GM10248 (cell line): ENCODE results near the gene FGF2.
"Not testable (repeated sequence)": the region's sequence is repeated elsewhere in the genome, so short reads cannot be mapped to it uniquely, and the experiment has no call there.

ENCODE experiments used
- CTCF ChIA-PET: fragments of 300-600 bp; sonication (Branson Sonifier 250); formaldehyde crosslinking; extraction: SDS; loops from one replicate; lab custom pipeline; 2021; ENCODE audit warnings: antibody characterized with exemption; lab: Yijun Ruan, JAX
- POLR2A ChIA-PET: fragments of 350-650 bp; sonication (Branson Sonifier 250); formaldehyde crosslinking; extraction: SDS; loops from one replicate; lab custom pipeline; 2020; ENCODE audit warnings: antibody characterized with exemption; lab: Yijun Ruan, JAX
- DNase-seq: peaks from one replicate; pipeline ENCODE4 v3.0.0; 2012; ENCODE audit errors: extremely low spot score
- TF ChIP-seq, protein P1 (sequence below): IDR thresholded peaks from 2 replicates; pipeline ENCODE4 v1.5.1; 2012; ENCODE audit warnings: mild to moderate bottlenecking, low read depth; ENCODE audit errors: extremely low read depth, missing control alignments, control extremely low read depth

FGF2 gene

DNA sequence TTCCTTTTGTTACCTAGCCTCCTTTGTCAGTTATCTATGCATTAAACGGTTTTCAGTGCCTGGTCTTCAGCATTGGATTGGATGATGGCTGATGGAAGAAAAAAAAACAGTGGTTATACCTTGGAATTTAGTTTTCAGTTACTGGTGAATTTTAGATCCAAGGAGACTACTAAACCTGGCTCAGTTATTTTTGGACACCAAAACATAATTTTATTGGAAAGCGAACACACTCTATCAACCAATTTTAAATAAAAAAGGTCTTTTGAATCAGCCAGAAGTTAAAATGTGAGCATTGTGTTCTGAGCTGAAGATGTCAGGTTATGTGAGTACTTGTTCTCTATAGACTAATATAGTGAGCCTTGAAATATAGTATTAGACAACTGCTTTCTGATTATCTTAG, 32.1 kb downstream of the FGF2 start:
- ChIA-PET CTCF (interaction anchor here (1.5 kb wide), 1 partner anchor 13 kb away, joined by 3 read pairs; no protein-coding TSS in a partner anchor), POLR2A (no interaction called here)
- TF ChIP-seq, protein P1, sequence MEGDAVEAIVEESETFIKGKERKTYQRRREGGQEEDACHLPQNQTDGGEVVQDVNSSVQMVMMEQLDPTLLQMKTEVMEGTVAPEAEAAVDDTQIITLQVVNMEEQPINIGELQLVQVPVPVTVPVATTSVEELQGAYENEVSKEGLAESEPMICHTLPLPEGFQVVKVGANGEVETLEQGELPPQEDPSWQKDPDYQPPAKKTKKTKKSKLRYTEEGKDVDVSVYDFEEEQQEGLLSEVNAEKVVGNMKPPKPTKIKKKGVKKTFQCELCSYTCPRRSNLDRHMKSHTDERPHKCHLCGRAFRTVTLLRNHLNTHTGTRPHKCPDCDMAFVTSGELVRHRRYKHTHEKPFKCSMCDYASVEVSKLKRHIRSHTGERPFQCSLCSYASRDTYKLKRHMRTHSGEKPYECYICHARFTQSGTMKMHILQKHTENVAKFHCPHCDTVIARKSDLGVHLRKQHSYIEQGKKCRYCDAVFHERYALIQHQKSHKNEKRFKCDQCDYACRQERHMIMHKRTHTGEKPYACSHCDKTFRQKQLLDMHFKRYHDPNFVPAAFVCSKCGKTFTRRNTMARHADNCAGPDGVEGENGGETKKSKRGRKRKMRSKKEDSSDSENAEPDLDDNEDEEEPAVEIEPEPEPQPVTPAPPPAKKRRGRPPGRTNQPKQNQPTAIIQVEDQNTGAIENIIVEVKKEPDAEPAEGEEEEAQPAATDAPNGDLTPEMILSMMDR, result no peak
- no peak for DNase-seq

DNA sequence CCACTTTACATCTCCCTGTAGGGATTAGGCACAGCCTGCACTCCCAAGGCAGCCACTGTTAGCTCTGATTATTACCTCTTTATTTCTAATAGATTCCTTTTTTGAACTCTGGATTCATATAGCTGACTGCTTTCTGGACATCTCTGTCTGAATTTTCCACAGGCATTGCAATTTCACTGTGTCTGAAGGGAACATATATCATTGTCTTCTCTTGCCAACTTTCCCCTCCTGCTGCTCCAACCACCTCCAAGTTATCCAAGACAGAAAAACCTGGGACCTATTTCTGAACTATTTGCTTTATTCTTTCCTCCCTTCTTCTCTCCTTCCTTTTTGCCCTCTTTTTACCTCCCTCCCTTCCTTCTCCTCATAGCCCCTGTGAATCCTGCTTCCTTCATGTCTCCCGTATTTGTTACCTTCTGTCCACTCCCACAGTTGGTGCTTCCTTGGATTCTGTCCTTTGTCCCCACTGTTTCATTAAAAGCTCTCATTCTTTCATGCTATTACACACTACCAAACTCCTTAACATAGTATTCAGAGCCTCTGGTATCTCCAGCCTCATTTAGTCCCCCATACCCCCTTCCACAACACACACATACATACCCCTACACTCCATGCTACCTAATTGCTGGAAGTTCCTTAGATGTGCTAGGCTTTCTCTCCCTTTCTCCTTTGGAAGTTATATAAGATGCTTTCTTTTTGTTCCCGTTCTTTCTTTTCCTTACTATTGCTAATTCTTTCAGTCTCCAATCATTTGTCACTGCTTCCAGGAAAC, 34.7 kb downstream of the FGF2 start:
- POLR2A ChIA-PET, result no interaction called here
- no peak for DNase-seq

DNA sequence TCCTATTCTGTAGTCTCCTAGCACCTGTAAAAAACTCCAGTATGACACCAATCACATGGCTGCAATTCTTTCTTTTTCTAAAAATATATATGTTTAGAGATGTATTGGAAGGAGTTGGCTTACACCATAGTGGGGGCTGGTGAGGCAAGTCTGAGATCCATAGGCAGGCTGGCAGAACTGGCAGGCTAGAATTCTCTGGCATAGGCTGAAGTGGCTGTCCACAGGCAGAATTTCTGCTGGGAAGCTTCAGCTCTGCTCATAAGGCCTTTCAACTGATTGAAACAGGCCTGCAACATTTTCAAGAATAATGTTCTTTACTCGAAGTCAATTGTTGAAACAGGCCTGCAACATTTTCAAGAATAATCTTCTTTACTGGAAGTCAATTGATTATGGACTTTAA, 37.0 kb downstream of the FGF2 start:
- ChIA-PET CTCF (interaction anchor here (1.5 to 1.9 kb wide), 2 partner anchors 12 to 67 kb away, joined by 4 to 5 read pairs; no protein-coding TSS in a partner anchor), POLR2A (no interaction called here)
- DNase-seq, result no peak

More for the DNA sequence above, 34.7 kb downstream of the FGF2 start:
- CTCF ChIA-PET, result interaction anchor here (2.4 kb wide), 1 partner anchor 10 kb away, joined by 7 read pairs; no protein-coding TSS in a partner anchor
- TF ChIP-seq, protein P1, result no peak

DNA sequence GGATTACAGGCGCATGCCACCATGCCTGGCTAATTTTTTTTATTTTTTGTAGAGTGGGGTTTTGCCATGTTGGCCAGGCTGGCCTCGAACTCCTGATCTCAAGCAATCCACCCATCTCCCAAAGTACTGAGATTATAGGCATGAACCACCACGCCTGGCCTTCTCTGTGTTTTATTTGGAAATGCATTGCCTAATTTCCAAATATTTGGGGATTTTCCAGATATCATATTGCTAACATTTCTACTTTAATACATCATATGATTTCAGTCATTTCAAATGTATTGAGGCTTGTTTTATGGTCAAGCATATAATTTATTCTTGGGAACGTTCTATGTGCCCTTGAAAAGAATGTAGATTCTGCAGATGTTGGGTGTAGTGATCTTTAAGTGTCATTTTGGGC, 38.8 kb downstream of the FGF2 start:
- POLR2A ChIA-PET, result no interaction called here
- CTCF ChIA-PET, result no interaction called here
- DNase-seq, result no peak
- TF ChIP-seq, protein P1, result no peak

More for the DNA sequence above, 37.0 kb downstream of the FGF2 start:
- TF ChIP-seq, protein P1, result no peak

DNA sequence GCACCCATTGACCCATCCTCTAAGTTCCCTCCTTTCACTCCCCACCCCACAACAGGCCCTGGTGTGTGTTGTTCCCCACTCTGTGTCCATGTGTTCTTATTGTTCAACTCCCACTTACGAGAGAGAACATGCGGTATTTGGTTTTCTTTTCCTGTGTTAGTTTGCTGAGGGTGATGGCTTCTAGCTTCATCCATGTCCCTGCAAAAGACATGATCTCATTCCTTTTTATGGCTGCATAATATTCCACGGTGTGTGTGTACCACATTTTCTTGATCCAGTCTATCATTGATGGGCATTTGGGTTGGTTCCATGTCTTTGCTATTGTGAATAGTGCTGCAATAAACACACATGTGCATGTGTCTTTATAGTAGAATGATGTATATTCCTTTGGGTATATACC, 41.6 kb downstream of the FGF2 start:
- DNase-seq, CTCF ChIA-PET, POLR2A ChIA-PET: not testable (repeated sequence)

DNA sequence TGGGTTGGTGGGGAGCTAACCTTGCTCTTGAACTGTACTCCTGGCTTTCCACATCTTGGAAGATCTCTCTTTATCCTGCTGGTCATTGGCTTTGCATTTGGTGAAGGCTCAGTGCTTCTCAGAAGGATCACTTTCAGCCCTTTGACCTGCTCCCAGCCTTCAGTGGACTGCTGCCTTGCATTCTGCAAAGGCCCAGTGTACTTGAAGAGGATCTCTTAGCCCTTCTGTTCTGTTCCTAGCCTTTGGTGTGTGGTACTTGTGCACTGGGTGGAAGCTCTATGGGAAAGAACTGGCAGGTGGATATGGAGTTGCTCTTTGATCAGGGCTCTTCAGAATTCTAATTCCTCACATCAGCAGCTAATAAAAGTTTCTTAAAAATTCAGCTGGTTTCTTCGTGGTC, 46.5 kb downstream of the FGF2 start:
- DNase-seq, result no peak
- CTCF ChIA-PET, result interaction anchor here (0.8 to 1.4 kb wide), 3 partner anchors 16 to 58 kb away, joined by 3 to 6 read pairs (median 3); no protein-coding TSS in a partner anchor
- POLR2A ChIA-PET, result no interaction called here

More for the DNA sequence above, 46.5 kb downstream of the FGF2 start:
- TF ChIP-seq, protein P1, result no peak
